H1 (cell line): Measurements from ENCODE around the gene RGS4. TPM values are rescaled to one million over a fixed set of nuclear protein-coding genes. Genes with fewer than 3 reads are reported as not detected.

ENCODE experiments used
- CBX5 ChIP-seq: fragments of 300-800, 300-1000 bp; sonication (generic); IDR thresholded peaks from 2 replicates; pipeline ENCODE4 v1.7.1; 2016; ENCODE audit warnings: antibody characterized with exemption, low read length, low read depth
- CTBP2 ChIP-seq: IDR thresholded peaks from 2 replicates; pipeline ENCODE4 v1.7.0; 2011; ENCODE audit warnings: borderline replicate concordance, mild to moderate bottlenecking, moderate library complexity, mixed read lengths, low read length; ENCODE audit not compliant: insufficient read depth, insufficient read length
- HDAC6 ChIP-seq: IDR thresholded peaks from one replicate; pipeline ENCODE4 v1.7.1; 2012; ENCODE audit warnings: low read depth, mild to moderate bottlenecking, inconsistent platforms, low read length, moderate library complexity
- JUND ChIP-seq: IDR thresholded peaks from 2 replicates; pipeline ENCODE4 v1.6.1; 2011; ENCODE audit warnings: mild to moderate bottlenecking, improper control_type of control experiment, low read length
- KDM1A ChIP-seq: fragments of 200-600, 300-600 bp; sonication (generic); IDR thresholded peaks from 2 replicates; pipeline ENCODE4 v1.7.1; 2016; ENCODE audit warnings: mild to moderate bottlenecking, low read length, borderline replicate concordance
- NANOG ChIP-seq: IDR thresholded peaks from 2 replicates; pipeline ENCODE4 v1.6.1; 2011; ENCODE audit warnings: low read length, low read depth, mild to moderate bottlenecking, inconsistent platforms; ENCODE audit not compliant: insufficient read depth, poor library complexity, severe bottlenecking
- SIN3A ChIP-seq, 2 experiments: IDR thresholded peaks in 1 of 2; conservative IDR thresholded peaks in 1 of 2; 2 replicates each; pipeline ENCODE4 v1.6.1; 2011 to 2012; ENCODE audit warnings: low read length in 2 of 2, improper control_type of control experiment in 1 of 2, low read depth in 1 of 2, mild to moderate bottlenecking in 1 of 2
- polyA plus RNA-seq, 7 experiments: library from polyadenylated mRNA; depleted of rRNA in 3 of 7; stranded (reverse) in 5 of 7; unstranded in 2 of 7; fragments of >200 nt in 5 of 7; fragments of 200-250 nt in 2 of 7; gene quantifications; 1 replicate in 5 of 7; 2 replicates in 1 of 7; 4 replicates in 1 of 7; pipeline versions ENCODE4 v1.2.1 to v1.2.3, GENCODE V29; 2011 to 2013; ENCODE audit warnings: missing spikeins in 2 of 7, mixed read lengths in 2 of 7
- total RNA-seq: library from RNA; stranded (reverse); fragmentation: NEBNext Ultra II Directional; extraction: Animal tissue kit (Norgen Biotek cat#: 25700); gene quantifications from 2 replicates; pipeline ENCODE4 v1.2.1, GENCODE V29; 2021

RGS4 gene
- total and polyA plus RNA-seq, 2 of the 8 experiments (the other 6 are each of a cell fraction or from before 2014, with no cell fraction given) = 0.26 to 0.74 TPM

DNA sequence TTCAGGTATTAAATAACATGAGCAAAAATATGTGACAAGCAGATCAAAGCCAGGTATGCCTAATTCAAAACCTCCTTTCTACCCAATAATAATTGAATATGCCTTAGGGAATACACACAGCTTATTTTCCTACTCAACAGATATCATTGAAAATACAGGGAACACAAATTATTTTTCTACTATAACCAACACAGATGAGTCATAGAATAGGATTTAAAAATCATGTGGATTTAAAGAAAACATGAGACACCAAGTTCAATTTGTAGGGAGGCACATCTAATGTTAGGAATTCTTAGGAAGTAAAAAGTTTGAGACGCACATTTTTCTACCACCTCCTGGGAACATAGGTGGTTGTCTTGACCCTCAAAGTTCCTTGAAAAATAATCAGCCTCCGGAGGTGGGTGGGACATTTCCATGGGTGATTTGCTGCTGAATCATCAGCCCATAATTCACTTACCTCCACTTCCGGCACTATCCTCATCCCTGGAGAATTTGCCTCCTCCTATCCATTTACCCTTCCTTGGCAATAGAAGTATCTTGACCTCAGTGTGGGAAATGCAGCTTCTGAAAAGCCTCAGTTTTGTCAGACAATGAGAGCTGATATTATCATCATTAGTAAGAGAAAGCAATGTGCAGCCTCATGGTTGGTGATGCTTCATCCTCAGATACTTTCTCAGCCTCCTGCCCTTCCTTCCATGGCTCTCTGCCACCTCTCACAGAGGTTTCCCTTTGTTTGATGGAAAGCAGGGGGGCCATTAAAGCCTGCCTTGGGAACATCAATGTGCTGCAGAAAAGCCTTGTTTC is 33.5 kb upstream of the RGS4 start (continued):
- TF ChIP-seq JUND (no peak), CBX5 (no peak), SIN3A (conservative IDR thresholded peaks at IDR 0.05 in 1 of 2, IDR thresholded peaks at IDR 0.05 in 1 of 2; ENCODE audit: low read depth in 1 of 2, low read length in 2 of 2) (no peak), KDM1A (no peak), CTBP2 (no peak), HDAC6 (no peak), NANOG (no peak)
